ENCODE results near the gene BCR. TPM values are rescaled to one million over a fixed set of nuclear protein-coding genes. Genes with fewer than 3 reads are reported as not detected.
A peak's percentile ranks its signal among the peaks of the same experiment; 100 is the strongest.
"Not testable (repeated sequence)": the region's sequence is repeated elsewhere in the genome, so short reads cannot be mapped to it uniquely, and the experiment has no call there.

Gene BCR
- 98.1 TPM for total RNA-seq
- long read RNA-seq, full-length matches to known transcripts: 14 of 134 reads
- long read RNA-seq, partial matches to known transcripts: 65 of 134 reads
- long read RNA-seq, other reads (novel, unspliced or antisense): 55 of 134 reads

- peak; percentile 93 for DNase-seq (ENCODE audit: low spot score)
These were observed at the start of gene BCR for GRCh38 chr22:23180301-23180892. Gene BCR, plus strand, starts transcription at chr22:23180509. Its CDS starts 452 bp downstream, at chr22:23180961.

- DNase-seq (ENCODE audit: low spot score): no peak
These were observed 49.6 kb upstream of the BCR start for GRCh38 chr22:23130697-23131096.

- DNase-seq (ENCODE audit: low spot score): no peak
These were observed 48.4 kb upstream of the BCR start for GRCh38 chr22:23131931-23132330.

- no peak for DNase-seq (ENCODE audit: low spot score)
These were observed 47.8 kb upstream of the BCR start for GRCh38 chr22:23132376-23133091.

GRCh38 chr22:23133922-23134321, 46.4 kb upstream of the BCR start:
- DNase-seq (ENCODE audit: low spot score): no peak

GRCh38 chr22:23136991-23137390, 43.3 kb upstream of the BCR start:
- not testable (repeated sequence) for DNase-seq (ENCODE audit: low spot score)

- DNase-seq (ENCODE audit: low spot score): no peak
These were observed 42.8 kb upstream of the BCR start for GRCh38 chr22:23137468-23137867.

- no peak for DNase-seq (ENCODE audit: low spot score)
These were observed 42.3 kb upstream of the BCR start for GRCh38 chr22:23137905-23138561.

- DNase-seq (ENCODE audit: low spot score): no peak
These were observed 41.5 kb upstream of the BCR start for GRCh38 chr22:23138584-23139435.

- DNase-seq (ENCODE audit: low spot score): no peak
These were observed 39.9 kb upstream of the BCR start for GRCh38 chr22:23140385-23140784.

GRCh38 chr22:23142546-23143105, 37.7 kb upstream of the BCR start:
- no peak for DNase-seq (ENCODE audit: low spot score)

GRCh38 chr22:23143119-23143518, 37.2 kb upstream of the BCR start:
- DNase-seq (ENCODE audit: low spot score): no peak

GRCh38 chr22:23144432-23144831, 35.9 kb upstream of the BCR start:
- no peak for DNase-seq (ENCODE audit: low spot score)

GRCh38 chr22:23144932-23145877, 35.1 kb upstream of the BCR start, which contains the start of gene RAB36:
Gene RAB36, plus strand, starts transcription at chr22:23145477. Its CDS starts 1,140 bp downstream, at chr22:23146617.
- DNase-seq (ENCODE audit: low spot score): peak; percentile 99

GRCh38 chr22:23145878-23146470, 34.3 kb upstream of the BCR start:
- DNase-seq (ENCODE audit: low spot score): no peak

GRCh38 chr22:23146478-23147205, 33.7 kb upstream of the BCR start:
- no peak for DNase-seq (ENCODE audit: low spot score)

- no peak for DNase-seq (ENCODE audit: low spot score)
These were observed 32.5 kb upstream of the BCR start for GRCh38 chr22:23147617-23148387.

- DNase-seq (ENCODE audit: low spot score): no peak
These were observed 30.5 kb upstream of the BCR start for GRCh38 chr22:23149743-23150238.
